Measurements from ENCODE around the gene SIRPB2. TPM values are rescaled to one million over a fixed set of nuclear protein-coding genes. Genes with fewer than 3 reads are reported as not detected.

The SIRPB2 gene
- total RNA-seq, 1 experiment from 2014 or later: not detected

GRCh38 chr20:1500496-1500895, 9.3 kb upstream of the SIRPB2 start:
- Histone ChIP-seq H3K9ac (ENCODE audit: extremely low read depth, insufficient read length, low read length) (no peak overlapping the region), H2BK5ac (ENCODE audit: insufficient read length, low read length) (no peak overlapping the region), H3K4me1 (ENCODE audit: insufficient read depth, low read length) (no peaks in the 10 kb centered on the region), H2AFZ (ENCODE audit: low read length) (peak overlapping the region; percentile 6), H4K8ac (replicated peaks; ENCODE audit: insufficient read length, low read depth, low read length) (no peak overlapping the region), H4K20me1 (ENCODE audit: control insufficient read depth, insufficient read depth, insufficient read length) (no peaks in the 10 kb centered on the region), H3K14ac (ENCODE audit: insufficient read depth, low read length) (no peak overlapping the region; the same call in 1 of the 2 replicates), H3K23me2 (ENCODE audit: insufficient read length, low read depth, low read length, poor library complexity, severe bottlenecking) (no peaks in the 10 kb centered on the region), H2AK5ac (ENCODE audit: insufficient read length, low read length) (no peak overlapping the region), H3K27ac (ENCODE audit: insufficient read length, low read depth, low read length) (peak overlapping the region; percentile 33), H4K91ac (ENCODE audit: insufficient read length, low read depth, low read length) (peak overlapping the region; percentile 85), H3K18ac (ENCODE audit: insufficient read length, low read depth, low read length) (no peak overlapping the region), H3K79me2 (ENCODE audit: insufficient read depth, low read length) (no peaks in the 10 kb centered on the region), H3K23ac (ENCODE audit: insufficient read length, low read depth, low read length) (no peak overlapping the region), H2BK15ac (ENCODE audit: low read depth, low read length) (no peak overlapping the region), H3K56ac (ENCODE audit: insufficient read length, low read depth, low read length) (no peak overlapping the region), H2BK120ac (ENCODE audit: low read depth, low read length, poor library complexity, severe bottlenecking) (no peak overlapping the region), H3K4me2 (ENCODE audit: insufficient read depth, insufficient read length, low read length) (no peak overlapping the region), H2BK20ac (ENCODE audit: low read depth, low read length, poor library complexity, severe bottlenecking) (no peak overlapping the region), H3K9me3 (ENCODE audit: control insufficient read depth, low read depth, low read length) (no peaks in the 10 kb centered on the region), H3T11ph (ENCODE audit: low read length) (no peak overlapping the region), H3K79me1 (ENCODE audit: insufficient read depth, low read depth, low read length, poor library complexity, severe bottlenecking) (no peaks in the 10 kb centered on the region), H2BK12ac (ENCODE audit: insufficient read length, low read depth, low read length) (no peak overlapping the region), H4K5ac (ENCODE audit: insufficient read length, low read depth, low read length) (peak overlapping the region; percentile 33), H3K4ac (ENCODE audit: low read depth, low read length) (no peak overlapping the region), H3K27me3 (ENCODE audit: insufficient read depth, low read length) (no peaks in the 10 kb centered on the region)
- DNase-seq: peak; percentile 59
- no peak overlapping the region for H3K4me3 Mint-ChIP-seq
- no CpG with 5 or more reads among the region's 3 CpGs for WGBS (ENCODE audit: extremely low coverage, insufficient read length, low lambda C conversion rate)
- peaks cover 13 to 19% of the 10 kb centered on the region in 2 experiments for H3K4me1 Mint-ChIP-seq
- H3K27ac Mint-ChIP-seq: peak overlapping the region in 2 of 3 experiments; percentile 1 to 65; a peak in 3 of 7 replicates
- H3K9me3 Mint-ChIP-seq: peaks cover 11 to 12% of the 10 kb centered on the region in 2 experiments
- no peak for TF ChIP-seq CTCF (conservative IDR thresholded peaks at IDR 0.05)
- H3K36me3 Mint-ChIP-seq (ENCODE audit: insufficient read depth in 1 of 3, low read depth in 3 of 3): peaks cover 2 to 12% (median 3%) of the 10 kb centered on the region in 3 experiments; a peak in 3 of 7 replicates
- peaks cover 26% of the 10 kb centered on the region for H3K27me3 Mint-ChIP-seq (ENCODE audit: low read depth)
